NCI-H345 (cell line): Measurements from ENCODE around the gene RBM12.
"Not testable (repeated sequence)": the region's sequence is repeated elsewhere in the genome, so short reads cannot be mapped to it uniquely, and the experiment has no call there.

Experiments used
- DNase-seq: peaks from one replicate; lab custom pipeline; 2025; lab: John Stamatoyannopoulos, UW

RBM12 gene, protein sequence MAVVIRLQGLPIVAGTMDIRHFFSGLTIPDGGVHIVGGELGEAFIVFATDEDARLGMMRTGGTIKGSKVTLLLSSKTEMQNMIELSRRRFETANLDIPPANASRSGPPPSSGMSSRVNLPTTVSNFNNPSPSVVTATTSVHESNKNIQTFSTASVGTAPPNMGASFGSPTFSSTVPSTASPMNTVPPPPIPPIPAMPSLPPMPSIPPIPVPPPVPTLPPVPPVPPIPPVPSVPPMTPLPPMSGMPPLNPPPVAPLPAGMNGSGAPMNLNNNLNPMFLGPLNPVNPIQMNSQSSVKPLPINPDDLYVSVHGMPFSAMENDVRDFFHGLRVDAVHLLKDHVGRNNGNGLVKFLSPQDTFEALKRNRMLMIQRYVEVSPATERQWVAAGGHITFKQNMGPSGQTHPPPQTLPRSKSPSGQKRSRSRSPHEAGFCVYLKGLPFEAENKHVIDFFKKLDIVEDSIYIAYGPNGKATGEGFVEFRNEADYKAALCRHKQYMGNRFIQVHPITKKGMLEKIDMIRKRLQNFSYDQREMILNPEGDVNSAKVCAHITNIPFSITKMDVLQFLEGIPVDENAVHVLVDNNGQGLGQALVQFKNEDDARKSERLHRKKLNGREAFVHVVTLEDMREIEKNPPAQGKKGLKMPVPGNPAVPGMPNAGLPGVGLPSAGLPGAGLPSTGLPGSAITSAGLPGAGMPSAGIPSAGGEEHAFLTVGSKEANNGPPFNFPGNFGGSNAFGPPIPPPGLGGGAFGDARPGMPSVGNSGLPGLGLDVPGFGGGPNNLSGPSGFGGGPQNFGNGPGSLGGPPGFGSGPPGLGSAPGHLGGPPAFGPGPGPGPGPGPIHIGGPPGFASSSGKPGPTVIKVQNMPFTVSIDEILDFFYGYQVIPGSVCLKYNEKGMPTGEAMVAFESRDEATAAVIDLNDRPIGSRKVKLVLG

DNA sequence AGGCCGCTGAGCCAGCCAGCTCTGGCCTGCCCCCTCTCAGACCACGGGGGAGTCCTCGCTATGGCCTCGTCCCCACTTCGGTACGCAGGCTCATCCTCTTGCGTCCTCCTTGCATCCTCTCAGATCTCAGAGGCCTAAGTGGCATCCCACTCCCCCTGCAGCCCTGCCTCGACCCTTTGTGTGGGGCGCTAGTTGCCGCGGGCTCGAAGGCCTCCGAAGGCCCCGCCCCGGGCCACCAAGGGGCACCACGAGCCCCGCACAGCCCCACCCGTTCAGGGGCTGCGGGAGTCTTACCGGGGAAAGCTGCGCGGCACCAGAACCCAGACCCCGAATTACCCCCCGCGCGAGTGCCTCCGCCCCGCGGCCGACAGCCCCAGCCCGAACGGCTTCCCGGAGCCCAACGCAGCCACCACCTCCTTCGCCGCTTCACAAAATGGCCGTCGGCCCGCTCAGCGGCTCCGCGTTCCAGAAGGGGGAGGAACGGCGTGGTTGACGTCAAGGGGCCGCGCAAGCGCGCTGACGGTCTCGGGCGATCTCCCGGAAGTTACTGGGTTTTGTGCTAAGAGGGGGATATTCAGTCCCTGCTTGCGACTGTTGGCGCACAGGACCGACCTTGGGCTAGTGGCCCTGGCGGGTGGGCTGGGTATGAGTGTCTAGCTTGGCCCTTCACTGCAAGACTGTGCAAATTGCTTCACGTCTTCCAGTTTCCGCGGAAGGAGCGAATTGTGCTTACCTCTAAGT is at the start of gene RBM12, which contains the start of gene CPNE1:
TSS of gene RBM12 (minus strand) at position 435 of the 741 bp plus-strand sequence. CDS start 9,578 bp downstream, outside the sequence.
TSS of gene CPNE1 (minus strand) at position 435 of the 741 bp plus-strand sequence. CDS start 31,977 bp downstream, outside the sequence.
- DNase-seq, result peak; percentile 97

- no peak for DNase-seq
Measured at GRCh38 chr20:35714127-35714526, 49.4 kb upstream of the RBM12 start.

DNA sequence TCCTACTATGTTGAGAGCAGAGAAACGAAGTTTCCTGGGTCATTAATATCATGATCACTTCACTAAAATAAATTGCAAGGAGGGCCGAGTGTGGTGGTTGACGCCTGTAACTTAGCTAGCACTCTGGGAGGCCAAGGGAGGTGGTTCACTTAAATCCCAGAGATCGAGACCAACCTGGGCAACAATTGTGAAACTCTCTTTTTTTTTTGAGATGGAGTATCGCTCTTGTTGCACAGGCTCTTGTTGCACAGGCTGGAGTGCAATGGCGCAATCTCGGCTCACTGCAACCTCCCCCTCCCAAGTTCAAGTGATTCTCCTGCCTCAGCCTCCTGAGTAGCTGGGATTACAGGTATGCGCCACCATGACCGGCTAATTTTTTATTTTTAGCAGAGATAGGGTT is 48.4 kb upstream of the RBM12 start:
- DNase-seq, result not testable (repeated sequence)

- DNase-seq, result no peak
Measured at GRCh38 chr20:35711588-35712209, 47.0 kb upstream of the RBM12 start.

- DNase-seq, result no peak
Measured at GRCh38 chr20:35710884-35711587, 46.3 kb upstream of the RBM12 start.

- no peak for DNase-seq
Measured at GRCh38 chr20:35710039-35710438, 45.3 kb upstream of the RBM12 start.

DNA sequence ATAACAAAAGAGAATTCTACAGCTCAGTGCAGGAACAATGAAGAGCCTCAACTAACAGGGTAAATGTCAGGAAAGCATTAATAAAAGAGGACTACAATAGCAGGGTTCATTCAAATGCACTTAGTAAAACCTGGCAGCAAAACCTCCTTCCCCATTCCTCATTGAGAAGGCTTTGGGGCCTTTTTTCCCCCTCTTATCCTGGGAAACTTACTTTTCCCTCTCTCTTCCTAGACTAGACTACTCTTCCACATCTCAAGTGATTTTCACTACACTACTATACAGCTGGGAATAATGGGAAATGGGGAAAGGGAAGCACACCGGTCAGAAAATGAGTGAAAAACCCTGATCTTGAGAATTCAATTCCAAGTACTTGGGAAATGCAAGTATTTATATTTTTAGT is 44.6 kb upstream of the RBM12 start:
- DNase-seq, result no peak

DNA sequence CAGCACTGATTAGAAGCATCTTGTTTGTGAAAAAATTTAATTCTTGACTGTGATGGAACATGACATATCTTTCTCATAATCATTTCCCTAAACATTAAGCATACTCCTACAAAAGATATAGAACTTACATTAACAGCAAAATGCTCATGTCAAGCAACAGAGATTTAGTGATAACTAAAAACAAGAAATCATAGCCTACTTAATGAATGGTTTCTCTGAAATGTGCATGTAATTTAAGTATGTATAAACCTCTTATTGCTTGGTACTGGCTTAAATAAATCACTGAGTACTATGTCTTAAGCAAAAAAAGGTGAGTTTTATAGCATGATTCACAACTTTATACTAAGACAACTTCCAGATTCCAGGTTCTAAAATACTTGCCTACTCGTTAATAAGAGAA is 43.8 kb upstream of the RBM12 start:
- no peak for DNase-seq

DNA sequence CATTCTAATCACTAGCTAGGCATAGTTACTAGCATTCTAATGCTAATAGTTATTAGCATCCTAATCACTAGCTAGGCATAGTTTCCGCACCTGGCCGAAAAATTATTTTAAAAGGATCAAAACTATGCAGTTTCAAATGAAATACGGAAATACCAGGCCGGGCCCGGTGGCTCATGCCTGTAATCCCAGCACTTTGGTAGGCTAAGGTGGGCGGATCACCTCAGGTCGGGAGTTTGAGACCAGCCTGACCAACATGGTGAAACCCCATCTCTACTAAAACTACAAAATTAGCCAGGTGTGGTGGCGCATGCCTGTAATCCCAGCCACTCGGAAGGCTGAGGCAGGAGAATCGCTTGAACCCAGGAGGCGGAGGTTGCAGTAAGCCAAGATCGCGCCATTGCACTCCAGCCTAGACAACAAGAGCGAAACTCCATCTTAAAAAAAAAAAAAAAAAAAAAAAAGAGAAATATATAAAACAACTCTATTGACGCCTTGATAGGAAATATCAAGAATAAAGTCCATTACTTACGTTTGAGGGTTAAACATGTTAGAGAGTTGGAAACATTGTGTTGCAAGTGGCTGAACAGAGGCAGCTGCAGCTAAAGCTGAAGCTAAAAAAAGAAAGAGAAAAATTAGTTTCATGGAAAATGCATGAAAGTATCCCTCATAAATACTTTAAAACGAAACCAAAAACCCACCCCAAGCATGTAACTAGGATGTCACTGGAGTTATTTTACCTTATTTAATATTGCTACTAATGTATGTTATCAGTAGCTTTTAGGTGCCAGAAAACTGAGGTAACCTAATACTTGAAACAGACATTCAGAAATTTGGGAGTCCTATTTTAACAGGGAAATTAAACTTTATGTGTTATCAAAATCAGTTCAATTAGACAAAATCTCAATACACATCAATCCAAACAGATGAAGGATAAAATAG is 42.2 kb upstream of the RBM12 start:
- DNase-seq, result not testable (repeated sequence)

DNA sequence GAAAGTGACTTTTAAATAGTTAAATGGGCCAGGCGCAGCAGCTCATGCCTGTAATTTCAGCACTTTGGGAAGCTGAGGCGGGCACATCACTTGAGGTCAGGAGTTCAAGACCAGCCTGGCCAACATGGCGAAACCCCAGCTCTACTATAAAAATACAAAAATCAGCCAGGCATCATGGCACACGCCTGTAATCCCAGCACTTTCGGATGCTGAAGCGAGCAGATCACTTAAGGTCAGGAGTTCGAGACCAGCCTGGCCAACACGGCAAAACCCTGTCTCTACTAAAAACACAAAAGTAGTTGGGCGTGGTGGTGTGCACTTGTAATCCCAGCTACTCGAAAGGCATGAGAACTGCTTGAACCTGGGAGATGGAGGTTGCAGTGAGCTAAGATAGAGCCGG is 41.2 kb upstream of the RBM12 start:
- DNase-seq, result not testable (repeated sequence)

- DNase-seq, result no peak
Measured at GRCh38 chr20:35704514-35705261, 40.0 kb upstream of the RBM12 start.

GRCh38 chr20:35702824-35703695 is 38.4 kb upstream of the RBM12 start:
- DNase-seq, result no peak

GRCh38 chr20:35702051-35702823 is 37.5 kb upstream of the RBM12 start:
- no peak for DNase-seq

GRCh38 chr20:35700625-35701148 is 36.0 kb upstream of the RBM12 start:
- no peak for DNase-seq

DNA sequence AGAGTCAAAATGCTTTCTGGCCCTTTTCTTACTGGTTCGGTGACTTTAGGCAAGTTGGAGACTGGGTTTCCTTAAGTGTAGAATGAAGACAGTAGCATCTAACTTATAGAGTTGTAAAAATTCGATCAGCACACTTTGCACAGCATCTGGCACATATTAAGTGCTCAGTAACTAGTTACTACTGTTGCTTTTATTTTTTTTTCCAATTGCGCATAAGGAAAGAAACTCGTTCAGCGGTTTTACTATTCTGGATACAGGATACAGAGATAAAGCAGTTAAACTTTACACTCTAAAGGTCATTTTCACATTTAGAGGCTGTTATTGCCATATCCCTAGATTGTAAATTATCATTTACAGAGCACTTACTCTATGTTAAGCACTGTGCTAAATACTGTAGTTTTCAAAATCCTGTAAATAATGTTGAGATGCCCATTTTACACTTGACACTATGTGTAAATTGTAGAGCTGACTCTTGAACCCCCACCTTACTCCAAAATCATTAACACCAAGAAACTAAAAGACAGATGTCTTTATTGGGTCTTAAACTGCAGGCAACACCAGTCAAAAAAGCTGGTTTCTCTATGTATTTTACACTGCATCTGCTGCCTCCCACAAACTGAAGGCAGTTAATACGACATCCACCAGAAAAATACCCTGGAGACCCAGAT is 35.4 kb upstream of the RBM12 start:
- no peak for DNase-seq
